DMS53 (cell line): ENCODE results near the gene ELMOD1.

Experiments
- DNase-seq: peaks from one replicate; lab custom pipeline; 2025; lab: John Stamatoyannopoulos, UW

ELMOD1 gene

GRCh38 chr11:107583629-107584195 lies 7.2 kb upstream of the ELMOD1 start:
- no peak for DNase-seq

- DNase-seq, result no peak
Measured at GRCh38 chr11:107587306-107587979, 3.5 kb upstream of the ELMOD1 start.

- DNase-seq, result peak; percentile 66
Measured at GRCh38 chr11:107591378-107592230, 657 bp downstream of the ELMOD1 start.

- no peak for DNase-seq
Measured at GRCh38 chr11:107592231-107592590, 1.3 kb downstream of the ELMOD1 start.

GRCh38 chr11:107592813-107593212 lies 1.9 kb downstream of the ELMOD1 start:
- no peak for DNase-seq

GRCh38 chr11:107593951-107594350 lies 3.0 kb downstream of the ELMOD1 start:
- no peak for DNase-seq

GRCh38 chr11:107594736-107595135 lies 3.8 kb downstream of the ELMOD1 start:
- DNase-seq, result no peak

- DNase-seq, result peak; percentile 51
Measured at GRCh38 chr11:107598225-107599139, 7.5 kb downstream of the ELMOD1 start.

GRCh38 chr11:107605061-107606006 lies 14.4 kb downstream of the ELMOD1 start:
- no peak for DNase-seq

GRCh38 chr11:107606141-107606540 lies 15.2 kb downstream of the ELMOD1 start:
- peak; percentile 9 for DNase-seq

GRCh38 chr11:107608809-107609208 lies 17.9 kb downstream of the ELMOD1 start:
- DNase-seq, result no peak

- DNase-seq, result no peak
Measured at GRCh38 chr11:107609400-107610218, 18.7 kb downstream of the ELMOD1 start.

GRCh38 chr11:107612445-107612844 lies 21.5 kb downstream of the ELMOD1 start:
- no peak for DNase-seq

- no peak for DNase-seq
Measured at GRCh38 chr11:107619926-107620325, 29.0 kb downstream of the ELMOD1 start.

- DNase-seq, result no peak
Measured at GRCh38 chr11:107621081-107621480, 30.1 kb downstream of the ELMOD1 start.

- no peak for DNase-seq
Measured at GRCh38 chr11:107623183-107623582, 32.2 kb downstream of the ELMOD1 start.

GRCh38 chr11:107624983-107625684 lies 34.2 kb downstream of the ELMOD1 start:
- DNase-seq, result no peak

- no peak for DNase-seq
Measured at GRCh38 chr11:107625685-107625989, 34.7 kb downstream of the ELMOD1 start.

GRCh38 chr11:107631043-107631442 lies 40.1 kb downstream of the ELMOD1 start:
- no peak for DNase-seq

GRCh38 chr11:107631931-107632330 lies 41.0 kb downstream of the ELMOD1 start:
- no peak for DNase-seq
